Measurements from ENCODE around the gene SGIP1. TPM values are rescaled to one million over a fixed set of nuclear protein-coding genes. Genes with fewer than 3 reads are reported as not detected.
"Not testable (repeated sequence)": the region's sequence is repeated elsewhere in the genome, so short reads cannot be mapped to it uniquely, and the experiment has no call there.

SGIP1 gene
- polyA plus RNA-seq, 4 donors, result 10.3 to 17.9 (median 14.8) TPM

DNA sequence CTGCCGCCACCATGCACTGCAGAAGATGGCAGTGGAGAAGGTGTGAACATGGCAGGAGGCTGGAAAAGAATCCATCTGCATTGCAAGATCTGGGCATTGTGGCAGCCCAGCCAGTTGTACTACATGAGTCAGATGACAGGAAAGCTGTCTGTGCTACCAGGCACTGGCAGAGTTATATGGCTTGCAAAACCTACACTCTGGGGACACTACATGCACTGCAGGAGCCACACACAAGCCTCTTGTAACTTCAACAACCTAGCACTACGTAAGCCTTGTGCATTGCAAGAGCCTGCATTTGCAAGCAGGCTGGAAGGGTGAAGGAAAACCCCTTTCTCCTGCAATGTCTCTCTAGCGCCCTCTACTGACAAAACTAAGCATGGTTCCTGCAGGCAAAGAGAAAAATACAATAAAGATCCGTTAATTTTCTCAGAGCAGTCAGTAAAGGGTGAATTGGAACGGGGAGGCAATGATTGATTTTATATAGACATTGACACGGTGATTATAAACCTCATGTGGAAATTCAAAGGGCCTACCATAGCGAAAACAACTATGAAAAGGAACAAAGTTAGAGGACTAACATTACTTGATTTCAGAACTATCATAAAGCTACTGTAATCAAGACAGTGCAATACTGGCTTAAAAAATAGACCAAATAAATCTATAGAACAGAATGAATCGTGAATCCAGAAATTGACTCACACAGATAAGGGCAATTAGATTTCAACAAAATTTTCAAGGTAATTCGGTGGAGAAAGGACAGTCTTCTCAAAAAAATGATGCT, 192.1 kb downstream of the SGIP1 start:
- DNase-seq (ENCODE audit: low read depth in 4 of 4, low spot score in 3 of 4), result peak; percentile 39 to 57 (median 48)

DNA sequence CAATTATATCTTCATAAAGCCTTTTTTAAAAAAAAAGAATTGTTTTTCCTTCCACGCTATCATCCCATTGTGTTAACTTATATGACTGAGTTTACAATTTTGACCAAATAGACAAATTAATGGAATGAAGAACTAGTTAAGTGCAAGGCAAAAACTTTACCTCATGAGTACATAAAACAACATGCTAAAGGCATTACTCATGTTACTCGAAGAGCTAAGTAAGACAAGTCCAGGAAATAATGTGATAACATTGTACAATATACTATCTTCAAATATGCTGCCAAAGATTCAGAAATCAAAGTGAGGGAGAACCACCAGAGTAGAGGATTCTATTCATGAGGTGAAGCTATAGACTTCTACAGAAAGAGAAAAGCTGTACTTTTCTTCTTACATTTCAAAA, 194.1 kb downstream of the SGIP1 start:
- no peak for DNase-seq (ENCODE audit: low read depth in 4 of 4, low spot score in 3 of 4)

DNA sequence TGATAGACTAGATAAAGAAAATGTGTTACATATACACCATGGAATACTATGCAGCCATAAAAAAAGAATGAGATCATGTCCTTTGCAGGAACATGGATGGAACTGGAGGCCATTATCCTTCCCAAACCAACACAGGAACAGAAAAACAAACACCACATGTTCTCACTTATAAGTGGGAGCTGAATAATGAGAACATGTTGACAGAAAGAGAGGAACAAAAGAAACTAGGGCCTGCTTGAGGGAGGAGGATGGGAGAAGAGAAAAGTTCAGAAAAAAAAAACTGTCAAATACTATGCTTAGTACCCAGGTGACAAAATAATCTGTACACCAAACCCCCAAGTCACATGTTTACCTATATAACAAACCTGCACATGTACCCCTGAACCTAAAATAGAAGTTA, 194.8 kb downstream of the SGIP1 start:
- DNase-seq (ENCODE audit: low read depth in 4 of 4, low spot score in 3 of 4), result not testable (repeated sequence)

DNA sequence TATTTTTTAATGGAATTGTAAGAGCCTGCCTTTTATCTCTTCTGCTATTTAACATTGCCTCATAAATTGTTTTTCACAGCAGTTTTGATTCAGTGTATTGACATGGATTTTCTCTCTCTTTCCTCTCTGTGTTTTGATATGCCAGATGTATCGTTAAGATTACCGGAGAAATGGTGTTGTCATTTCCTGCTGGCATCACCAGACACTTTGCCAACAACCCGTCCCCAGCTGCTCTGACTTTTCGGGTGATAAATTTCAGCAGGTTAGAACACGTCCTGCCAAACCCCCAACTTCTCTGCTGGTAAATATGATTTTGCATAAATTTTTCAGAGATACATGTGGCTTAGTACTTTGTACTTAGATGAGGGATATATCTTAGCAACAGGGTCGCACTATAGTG, 195.2 kb downstream of the SGIP1 start:
- DNase-seq (ENCODE audit: low read depth in 4 of 4, low spot score in 3 of 4), result no peak

DNA sequence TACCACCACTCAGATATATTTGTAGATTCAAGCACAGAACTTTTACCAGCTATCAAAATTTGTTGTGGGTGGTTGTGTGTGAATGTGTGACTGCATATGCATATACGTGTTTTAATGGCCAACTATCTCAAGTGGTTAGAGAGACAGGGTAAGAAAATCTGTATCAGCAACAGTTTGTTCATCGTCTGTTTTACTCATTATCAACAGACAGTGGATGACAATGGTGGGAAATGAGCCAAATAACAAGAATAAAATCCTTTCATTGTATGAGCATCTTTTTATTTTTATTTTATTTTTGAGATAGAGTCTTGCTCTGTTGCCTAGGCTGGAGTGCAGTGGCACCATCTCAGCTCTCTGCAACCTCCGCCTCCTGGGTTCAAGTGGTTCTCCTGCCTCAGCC, 195.6 kb downstream of the SGIP1 start:
- DNase-seq (ENCODE audit: low read depth in 4 of 4, low spot score in 3 of 4), result no peak

DNA sequence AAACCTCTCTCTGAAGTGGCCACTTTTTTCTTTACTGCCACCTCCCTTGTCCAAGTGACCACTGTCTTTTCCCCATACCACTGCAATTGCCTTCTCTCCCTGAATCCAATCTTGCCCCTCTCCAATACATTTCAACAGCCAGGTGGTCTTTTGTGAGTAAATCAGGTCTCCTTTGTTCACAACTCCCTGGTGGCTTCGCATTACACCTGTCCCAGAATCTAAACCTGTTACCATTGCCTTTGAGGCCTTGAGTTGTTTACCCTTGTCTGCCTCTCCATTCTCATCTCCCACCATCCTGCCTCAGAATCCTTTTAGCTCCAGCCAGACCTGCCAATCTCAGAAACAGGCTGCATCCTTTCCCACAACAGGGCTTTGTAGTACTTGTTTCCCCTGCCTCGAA, 196.5 kb downstream of the SGIP1 start:
- DNase-seq (ENCODE audit: low read depth in 4 of 4, low spot score in 3 of 4), result no peak

DNA sequence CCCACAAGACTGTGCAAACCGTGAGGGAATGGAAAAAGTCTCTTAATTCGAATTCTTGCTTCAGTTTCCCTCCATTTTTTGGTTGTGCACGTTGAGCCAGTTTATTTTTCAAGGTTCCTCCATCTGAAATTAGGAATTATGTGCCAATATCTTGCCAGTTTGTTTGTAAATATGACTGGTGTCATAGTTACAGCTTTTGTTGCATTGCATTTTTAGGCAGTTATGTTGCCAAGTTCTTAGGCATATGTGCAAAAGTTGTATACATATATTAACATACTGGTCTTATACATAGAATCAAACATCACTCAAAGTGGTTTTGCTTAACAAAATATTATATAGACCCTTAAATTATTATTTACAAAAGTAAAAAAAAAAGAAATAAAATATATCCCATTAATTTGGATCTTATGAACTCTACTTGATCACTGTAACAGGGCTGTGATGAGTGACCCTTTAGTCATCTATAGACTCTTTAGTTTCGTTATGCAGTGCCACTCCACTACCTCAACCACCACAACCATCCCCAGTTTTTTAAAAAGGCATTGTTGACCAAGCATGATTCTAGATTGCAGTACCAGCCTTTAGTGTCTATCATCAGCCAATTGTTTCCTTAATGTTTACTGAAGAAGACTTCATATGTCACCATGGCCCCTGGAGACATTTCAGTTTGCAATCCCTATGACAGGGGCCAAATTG, 197.4 kb downstream of the SGIP1 start:
- DNase-seq (ENCODE audit: low read depth in 4 of 4, low spot score in 3 of 4), result no peak

DNA sequence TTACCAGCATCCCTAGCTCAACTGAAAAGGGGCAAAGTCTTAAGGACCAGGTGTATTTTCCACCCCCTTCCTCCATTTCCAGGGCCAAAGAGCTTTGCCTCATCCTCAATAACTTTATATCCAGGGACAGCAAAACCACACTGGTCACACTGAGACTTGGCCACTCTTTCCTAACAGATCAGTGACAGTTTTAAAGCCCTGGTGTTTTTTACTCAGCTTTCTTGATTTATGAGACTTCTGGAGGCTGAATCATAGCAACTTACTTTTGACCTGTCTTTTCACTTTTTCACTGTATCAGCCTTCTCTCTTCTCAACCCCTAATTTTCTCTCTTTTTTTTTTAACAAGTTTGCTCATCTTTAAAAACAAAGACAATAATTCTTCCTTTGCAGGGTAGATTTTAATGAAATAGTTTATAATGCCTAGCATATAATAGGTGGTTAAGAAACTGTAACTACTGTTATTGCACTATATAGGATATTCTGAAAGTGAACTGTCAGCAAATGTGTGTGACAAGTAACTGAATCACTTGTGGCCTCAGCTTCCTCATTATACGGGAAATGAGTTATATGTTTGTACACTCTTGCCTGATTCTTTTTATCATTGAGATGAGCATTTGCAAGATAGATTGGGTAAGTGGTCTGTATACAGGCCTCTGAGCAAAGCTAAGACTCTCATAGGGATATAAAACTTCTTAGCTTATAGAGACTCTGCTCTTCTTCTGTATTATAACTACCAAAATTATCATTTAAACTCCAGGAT, 198.6 kb downstream of the SGIP1 start:
- no peak for DNase-seq (ENCODE audit: low read depth in 4 of 4, low spot score in 3 of 4)

DNA sequence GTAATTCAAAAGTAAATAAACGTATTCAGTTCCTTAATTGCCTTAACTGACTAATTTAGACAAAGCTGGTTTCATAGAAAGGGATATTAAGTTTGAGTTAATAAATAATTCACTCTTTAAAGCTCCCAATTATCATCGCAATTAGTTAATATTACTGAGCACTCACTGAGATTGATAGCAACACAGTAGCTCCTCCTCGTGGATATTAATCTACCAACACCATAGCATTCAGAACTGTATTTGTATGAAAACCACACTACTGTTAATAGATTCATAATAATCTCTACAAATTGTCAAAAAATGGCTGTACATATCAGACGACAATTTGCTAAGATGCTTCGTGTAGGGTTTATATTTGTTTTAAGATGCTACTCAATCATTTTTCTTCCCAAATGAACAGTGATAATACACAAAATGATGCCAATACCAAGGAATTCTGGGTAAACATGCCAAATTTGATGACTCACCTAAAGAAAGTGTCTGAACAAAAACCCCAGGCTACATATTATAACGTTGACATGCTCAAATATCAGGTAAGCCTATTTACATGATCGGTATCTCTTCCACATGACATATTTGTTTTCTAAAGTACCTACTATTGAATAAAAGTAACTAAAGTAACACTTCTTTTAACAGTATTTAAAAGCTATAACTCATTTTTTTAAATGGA, 199.5 kb downstream of the SGIP1 start:
- DNase-seq (ENCODE audit: low read depth in 4 of 4, low spot score in 3 of 4), result no peak

DNA sequence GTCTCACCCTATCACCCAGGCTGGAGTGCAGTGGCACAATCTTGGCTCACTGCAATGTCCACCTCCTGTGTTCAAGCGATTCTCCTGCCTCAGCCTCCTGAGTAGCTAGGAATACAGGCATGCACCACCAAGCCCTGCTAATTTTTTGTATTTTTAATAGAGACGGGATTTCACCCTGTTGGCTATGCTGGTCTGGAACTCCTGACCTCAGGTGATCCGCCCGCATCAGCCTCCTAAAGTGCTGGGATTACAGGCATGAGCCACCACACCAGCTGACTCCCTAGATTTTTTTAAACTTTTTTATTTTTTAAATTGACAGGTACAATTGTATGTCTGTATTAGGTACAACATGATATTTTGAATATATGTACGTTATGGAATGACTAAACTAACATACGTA, 200.6 kb downstream of the SGIP1 start:
- not testable (repeated sequence) for DNase-seq (ENCODE audit: low read depth in 4 of 4, low spot score in 3 of 4)

DNA sequence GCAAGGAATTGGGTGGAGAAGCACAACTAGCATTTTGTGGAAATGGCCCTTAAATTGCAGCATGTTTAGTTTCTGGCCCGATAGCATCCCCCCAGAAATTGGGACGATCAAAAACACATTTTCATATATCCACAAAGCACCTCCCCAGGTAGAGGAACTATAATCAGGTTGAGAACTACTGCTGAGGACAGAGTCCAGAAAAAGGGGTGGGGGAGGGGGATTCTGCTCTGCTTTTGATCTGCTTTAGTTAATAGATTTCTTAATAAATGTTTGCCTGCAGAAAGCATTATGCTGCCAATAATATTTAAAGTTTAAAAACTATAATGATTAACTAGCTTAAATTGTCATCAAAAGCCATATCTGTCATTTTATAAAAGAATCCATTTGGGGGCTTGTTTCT, 203.9 kb downstream of the SGIP1 start:
- DNase-seq (ENCODE audit: low read depth in 4 of 4, low spot score in 3 of 4), result no peak

DNA sequence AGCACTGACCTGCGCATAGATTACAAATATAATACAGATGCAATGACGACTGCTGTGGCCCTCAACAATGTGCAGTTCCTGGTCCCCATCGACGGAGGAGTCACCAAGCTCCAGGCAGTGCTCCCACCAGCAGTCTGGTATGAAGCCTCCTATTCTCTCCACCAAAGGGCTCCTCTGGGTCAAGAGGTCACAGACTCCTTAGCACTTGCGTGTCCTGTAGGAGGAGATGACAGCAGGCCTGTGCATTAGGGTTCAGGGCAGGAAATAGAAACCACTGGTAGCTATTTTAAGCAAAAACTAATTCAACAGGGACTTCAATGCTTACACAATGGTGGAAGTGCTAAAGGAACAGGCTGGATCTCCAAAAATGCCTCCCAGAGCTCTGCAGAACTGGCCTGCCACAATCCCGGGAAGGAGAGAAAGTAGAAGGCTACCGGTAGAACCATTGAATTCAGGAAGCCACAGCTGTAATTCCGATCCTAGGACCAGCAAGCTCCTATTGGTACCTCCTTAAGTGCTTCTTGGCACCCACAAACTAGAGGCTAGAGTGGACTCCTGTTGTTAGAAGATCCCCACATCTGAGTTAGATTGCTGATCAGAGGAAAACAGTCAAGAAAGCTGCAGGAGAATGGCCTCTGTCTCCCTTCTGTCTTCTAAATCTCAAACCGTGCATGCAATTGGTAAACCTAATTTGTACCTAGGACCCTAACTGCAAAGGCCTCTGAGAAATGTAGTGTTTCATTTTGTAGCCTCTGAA, 205.6 kb downstream of the SGIP1 start:
- DNase-seq (ENCODE audit: low read depth in 4 of 4, low spot score in 3 of 4), result no peak

DNA sequence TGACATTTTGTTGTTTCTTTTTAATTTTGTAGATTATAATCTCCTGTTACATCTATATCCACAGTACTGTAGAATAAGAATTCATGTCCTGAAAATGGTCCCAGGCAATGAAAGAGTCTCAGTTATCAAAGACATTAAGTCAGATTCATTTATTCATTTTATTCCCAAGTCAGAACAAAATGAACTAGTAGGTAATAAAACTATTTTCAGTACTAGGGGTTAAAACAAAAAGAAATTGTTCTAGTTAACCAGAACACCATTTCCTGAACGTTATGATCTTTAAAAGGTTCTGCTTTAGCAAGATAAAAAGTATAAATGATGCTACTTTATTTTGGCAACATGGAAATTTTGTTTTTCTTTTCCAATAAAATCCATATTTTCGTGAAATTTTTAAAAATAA, 211.5 kb downstream of the SGIP1 start:
- DNase-seq (ENCODE audit: low read depth in 4 of 4, low spot score in 3 of 4), result no peak

DNA sequence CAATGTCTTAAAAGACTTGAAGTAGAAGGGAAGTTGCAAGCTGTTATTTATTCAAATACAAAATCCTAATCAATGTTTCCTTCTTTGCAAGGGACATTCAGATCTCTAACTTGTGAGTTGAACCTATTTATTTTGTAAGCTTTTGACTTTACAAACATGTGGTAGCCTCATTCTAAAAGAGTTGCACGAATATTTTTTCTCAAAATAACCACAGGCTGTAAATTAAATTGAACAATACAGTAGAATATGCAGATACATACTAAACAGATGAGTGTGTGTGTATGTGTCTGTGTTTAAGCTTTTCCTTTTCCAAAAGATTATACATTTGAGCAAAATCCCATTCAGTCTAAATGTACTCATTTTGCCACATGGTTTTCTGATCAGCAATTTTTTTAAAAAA, 213.5 kb downstream of the SGIP1 start:
- DNase-seq (ENCODE audit: low read depth in 4 of 4, low spot score in 3 of 4), result no peak

DNA sequence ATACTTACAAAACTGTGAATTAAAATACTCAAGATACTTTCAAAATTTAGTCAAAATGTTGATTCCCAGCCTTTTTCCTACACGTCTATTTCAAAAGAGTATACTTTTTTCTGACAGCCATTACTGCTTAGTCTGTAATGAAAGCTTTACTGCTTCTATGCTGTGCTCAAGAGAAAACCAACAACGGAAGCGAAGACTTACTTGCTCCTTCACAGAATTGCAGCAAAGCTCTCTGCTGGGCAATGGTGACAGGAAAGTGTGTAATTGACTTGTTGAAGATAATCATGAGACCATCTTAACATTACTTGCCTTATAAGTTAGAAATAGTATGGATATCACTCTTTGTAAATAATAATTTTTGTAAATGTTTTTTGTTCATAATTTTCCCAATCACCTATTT, 216.6 kb downstream of the SGIP1 start:
- no peak for DNase-seq (ENCODE audit: low read depth in 4 of 4, low spot score in 3 of 4)

DNA sequence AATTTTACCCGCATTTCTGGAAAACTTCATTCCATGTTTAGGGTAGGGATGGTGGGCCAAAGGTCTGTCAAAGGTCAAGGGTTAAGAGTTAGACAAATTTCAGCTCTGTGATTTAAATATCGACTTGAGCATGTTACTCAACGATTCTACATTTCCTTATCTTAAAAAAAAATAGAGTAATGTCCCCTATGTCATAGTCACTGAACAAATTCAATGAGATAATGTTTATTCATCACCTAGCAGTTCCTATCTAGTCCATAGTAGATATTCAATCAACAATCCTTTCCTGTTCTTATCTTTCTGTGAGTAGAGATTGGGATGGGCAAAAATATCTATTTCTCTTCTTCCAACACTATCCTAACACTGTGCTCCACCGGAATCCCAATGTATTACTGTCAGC, 217.2 kb downstream of the SGIP1 start:
- DNase-seq (ENCODE audit: low read depth in 4 of 4, low spot score in 3 of 4), result no peak

DNA sequence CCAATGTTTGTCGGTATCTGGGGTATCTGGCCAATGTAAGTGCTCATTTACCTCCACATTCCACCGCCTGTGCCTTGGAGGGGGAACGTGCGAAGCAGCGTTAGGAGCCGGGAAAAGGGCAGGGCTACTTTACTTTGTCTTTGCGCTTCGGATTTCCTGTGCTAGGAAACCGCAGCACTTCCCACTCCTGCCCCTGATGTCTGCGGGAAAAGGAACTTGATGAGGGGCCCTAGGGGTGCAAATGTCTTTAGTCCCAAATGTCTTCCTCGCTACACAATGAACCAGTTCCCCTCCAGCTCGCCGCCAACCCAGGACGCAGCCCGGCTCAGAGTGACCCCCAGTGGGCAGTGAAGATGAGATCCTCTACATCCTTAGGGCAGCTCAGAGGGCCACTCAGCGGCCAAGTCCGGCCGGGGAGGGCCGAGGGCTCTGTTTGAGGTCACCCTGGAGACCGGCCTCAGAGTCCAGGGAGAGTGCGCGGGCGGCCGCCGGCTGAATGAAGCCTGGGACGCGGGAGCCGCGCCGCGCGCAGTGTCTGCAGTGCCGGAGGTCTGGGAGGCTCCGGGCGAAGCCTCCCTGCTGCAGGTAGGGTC, 218.1 kb downstream of the SGIP1 start, which contains the start of gene DYNLT5:
DYNLT5 (plus strand) TSS at position 460 of the 593 bp plus-strand sequence. CDS start 2,200 bp downstream, outside the sequence.
- peak in 3 of 4 donors; percentile 8 to 29 (median 15) for DNase-seq (ENCODE audit: low read depth in 4 of 4, low spot score in 3 of 4)

DNA sequence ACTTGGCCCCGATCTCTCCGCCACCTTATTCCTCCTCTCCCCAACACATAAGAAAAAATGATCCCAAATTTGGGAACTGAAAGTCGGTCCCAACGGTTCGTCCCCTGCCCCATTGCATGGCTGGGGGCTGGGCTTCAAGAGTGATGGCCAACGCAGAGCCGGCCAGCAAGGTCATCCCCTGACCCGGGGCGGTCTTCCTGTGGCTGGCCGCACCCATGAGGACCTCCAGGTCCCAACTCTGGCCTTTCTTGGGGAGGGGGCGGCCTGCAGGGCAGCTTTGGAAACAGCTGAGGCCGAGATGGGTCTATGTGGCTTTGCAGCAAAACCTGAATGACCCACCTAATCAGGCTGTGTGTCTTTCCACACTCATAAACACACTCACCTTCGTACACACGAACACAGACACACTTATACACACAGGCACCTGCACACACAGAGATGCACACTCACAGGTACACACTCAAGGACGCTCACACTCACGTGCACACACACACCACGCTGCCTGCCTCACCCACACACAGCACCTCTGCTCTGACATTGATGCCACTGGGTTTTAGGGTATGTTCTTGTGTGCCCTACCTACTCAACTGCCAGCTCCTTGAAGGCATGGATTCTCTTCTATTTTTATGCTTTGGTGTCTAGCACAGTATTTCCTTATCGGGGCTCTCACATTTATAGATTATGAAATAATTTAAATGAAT, 218.9 kb downstream of the SGIP1 start:
- no peak for DNase-seq (ENCODE audit: low read depth in 4 of 4, low spot score in 3 of 4)

DNA sequence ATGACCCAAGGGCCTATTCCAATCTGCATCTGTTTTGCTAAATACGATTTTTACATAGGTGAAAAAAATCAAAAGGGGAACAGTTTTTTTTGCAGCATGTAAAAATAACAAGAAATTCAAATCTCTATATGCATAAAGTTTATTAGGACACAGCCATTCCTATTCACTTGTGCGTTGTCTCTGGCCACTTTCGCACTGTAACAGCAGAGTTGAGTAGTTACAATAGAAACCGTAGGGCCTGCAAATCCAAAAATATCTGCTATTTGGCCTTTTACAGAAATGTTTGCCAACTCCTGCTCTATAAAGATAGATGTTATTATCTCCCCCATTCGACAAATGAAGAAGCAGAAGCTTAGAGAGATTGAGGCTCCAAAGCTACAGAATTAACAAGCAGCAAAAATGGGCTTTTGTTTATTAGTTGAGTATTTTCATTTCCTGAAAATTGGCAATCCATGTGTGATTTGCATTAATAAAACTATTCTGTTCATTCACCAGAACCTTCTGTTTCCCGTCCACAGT, 223.8 kb downstream of the SGIP1 start:
- no peak for DNase-seq (ENCODE audit: low read depth in 4 of 4, low spot score in 3 of 4)

All from left renal pelvis (tissue), 4 donors.